Activated naive CD8-positive, alpha-beta T cell treated with anti-CD3 and anti-CD28 coated beads for 36 hours (primary cell): ENCODE results near the gene TMEM11. TPM values are rescaled to one million over a fixed set of nuclear protein-coding genes. Genes with fewer than 3 reads are reported as not detected.
A peak's percentile ranks its signal among the peaks of the same experiment; 100 is the strongest.
"Not testable (repeated sequence)": the region's sequence is repeated elsewhere in the genome, so short reads cannot be mapped to it uniquely, and the experiment has no call there.

Source experiments
- DNase-seq: peaks from one replicate; pipeline ENCODE4 v3.0.0; 2021
- H3K27ac Mint-ChIP-seq: one replicate; pipeline ENCODE4 v1.8.0; 2022; ENCODE audit warnings: mild to moderate bottlenecking, moderate library complexity, mixed read lengths
- H3K27me3 Mint-ChIP-seq: one replicate; pipeline ENCODE4 v1.8.0; 2022; ENCODE audit warnings: mild to moderate bottlenecking, mixed read lengths
- H3K36me3 Mint-ChIP-seq: one replicate; pipeline ENCODE4 v1.8.0; 2021; ENCODE audit warnings: mild to moderate bottlenecking, mixed read lengths
- H3K4me1 Mint-ChIP-seq: one replicate; pipeline ENCODE4 v1.8.0; 2021; ENCODE audit warnings: mixed read lengths
- H3K4me3 Mint-ChIP-seq: one replicate; pipeline ENCODE4 v1.8.0; 2022; ENCODE audit warnings: mild to moderate bottlenecking, moderate library complexity, mixed read lengths
- H3K9me3 Mint-ChIP-seq: one replicate; pipeline ENCODE4 v1.8.0; 2022; ENCODE audit warnings: mixed read lengths
- total RNA-seq, 2 experiments: library from RNA; stranded (reverse); gene quantifications; one replicate each; pipeline ENCODE4 v1.2.3, GENCODE V29; 2021

The TMEM11 gene
- total RNA-seq, 2 experiments from 2014 or later = 28.3 to 29.8 TPM

DNA sequence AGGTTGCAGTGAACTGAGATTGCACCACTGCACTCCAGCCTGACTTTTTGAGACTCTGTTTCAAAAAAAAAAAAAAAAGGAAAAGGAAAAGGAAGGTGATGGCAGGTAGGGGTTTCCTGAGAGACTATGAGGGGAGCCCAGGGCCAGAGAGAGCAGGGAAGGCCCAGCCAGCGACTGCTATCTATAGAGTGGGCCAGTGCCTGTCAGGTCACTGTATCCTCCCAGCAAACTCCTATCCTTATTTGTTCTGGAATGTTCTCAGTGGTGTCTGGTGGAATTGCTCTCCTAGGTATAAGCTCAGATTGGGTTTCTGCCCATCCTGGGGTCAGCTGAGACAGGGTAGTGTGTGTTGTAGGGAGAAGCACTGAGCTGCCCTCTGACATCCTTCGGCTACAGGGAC is 14.9 kb upstream of the TMEM11 start:
- Mint-ChIP-seq H3K4me1 (no peaks in the 10 kb centered on the region), H3K36me3 (peaks cover 4% of the 10 kb centered on the region), H3K9me3 (no peaks in the 10 kb centered on the region), H3K27ac (no peak overlapping the region), H3K4me3 (no peak overlapping the region), H3K27me3 (no peaks in the 10 kb centered on the region)
- no peak for DNase-seq

DNA sequence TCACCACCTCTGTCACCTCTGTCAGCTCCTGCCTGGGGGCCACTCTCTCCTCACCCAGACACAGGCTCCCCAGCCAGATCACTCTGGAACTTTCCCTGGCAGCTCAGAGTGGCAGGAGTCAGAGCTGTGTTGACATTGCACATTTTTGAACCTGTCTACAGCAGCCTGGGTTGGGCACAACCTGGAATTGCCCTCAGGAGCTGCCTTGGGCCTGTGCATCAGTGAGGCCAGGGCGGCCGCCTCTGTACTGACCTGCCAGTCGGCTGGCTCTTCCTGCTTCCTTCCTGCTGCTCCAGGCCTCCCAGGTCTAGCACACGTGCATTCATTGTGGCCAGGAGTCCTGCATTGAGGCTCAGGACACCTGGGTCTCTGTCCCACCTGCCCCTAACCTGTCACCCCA is 14.2 kb upstream of the TMEM11 start:
- H3K27ac Mint-ChIP-seq = no peak overlapping the region
- no peaks in the 10 kb centered on the region for H3K4me1 Mint-ChIP-seq
- no peaks in the 10 kb centered on the region for H3K9me3 Mint-ChIP-seq
- no peak overlapping the region for H3K4me3 Mint-ChIP-seq
- no peak for DNase-seq
- H3K27me3 Mint-ChIP-seq = no peaks in the 10 kb centered on the region
- peaks cover 4% of the 10 kb centered on the region for H3K36me3 Mint-ChIP-seq

DNA sequence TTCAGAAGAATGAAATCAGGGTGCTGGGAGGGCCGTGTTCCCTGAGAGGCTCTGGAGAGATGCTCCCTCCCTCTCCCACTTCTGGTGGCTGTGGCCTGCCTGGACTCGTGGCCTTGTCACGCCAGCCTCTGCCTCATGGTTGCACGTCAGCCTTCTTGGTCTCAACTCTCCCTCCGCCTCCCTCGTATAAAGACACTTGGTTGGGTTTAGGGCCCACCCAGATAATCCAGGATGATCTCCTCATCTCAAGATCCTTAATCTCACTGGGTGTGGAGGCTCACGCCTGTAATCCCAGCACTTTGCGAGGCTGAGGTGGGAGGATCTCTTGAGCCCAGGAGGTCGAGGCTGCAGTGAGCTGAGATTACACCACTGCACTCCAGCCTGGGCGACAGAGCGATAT is 13.3 kb upstream of the TMEM11 start:
- H3K27me3 Mint-ChIP-seq, H3K4me1 Mint-ChIP-seq, DNase-seq, H3K27ac Mint-ChIP-seq, H3K4me3 Mint-ChIP-seq, H3K36me3 Mint-ChIP-seq, H3K9me3 Mint-ChIP-seq: not testable (repeated sequence)

DNA sequence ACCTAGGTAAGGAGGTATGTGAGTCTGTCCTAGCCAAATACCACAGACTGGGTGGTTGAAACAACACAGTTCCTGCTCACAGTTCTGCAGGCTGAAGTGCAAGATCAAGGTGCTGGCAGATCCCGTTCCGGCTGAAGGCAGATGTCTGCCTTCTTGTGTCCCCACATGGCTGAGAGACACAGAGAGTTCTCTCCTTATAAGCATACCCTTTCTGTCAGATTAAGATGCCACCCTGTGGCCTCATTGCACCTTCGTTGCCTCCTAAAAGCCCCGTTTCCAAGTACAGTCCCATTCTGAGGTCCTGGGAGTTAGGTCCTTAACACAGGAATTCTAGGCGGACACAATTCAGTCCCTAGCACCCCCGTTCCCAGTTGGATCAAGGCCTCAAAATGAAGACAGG is 9.1 kb upstream of the TMEM11 start:
- Mint-ChIP-seq H3K27me3 (no peaks in the 10 kb centered on the region), H3K27ac (no peak overlapping the region), H3K4me3 (no peak overlapping the region), H3K4me1 (peaks cover 5% of the 10 kb centered on the region), H3K9me3 (no peaks in the 10 kb centered on the region), H3K36me3 (peaks cover 19% of the 10 kb centered on the region)
- no peak for DNase-seq

DNA sequence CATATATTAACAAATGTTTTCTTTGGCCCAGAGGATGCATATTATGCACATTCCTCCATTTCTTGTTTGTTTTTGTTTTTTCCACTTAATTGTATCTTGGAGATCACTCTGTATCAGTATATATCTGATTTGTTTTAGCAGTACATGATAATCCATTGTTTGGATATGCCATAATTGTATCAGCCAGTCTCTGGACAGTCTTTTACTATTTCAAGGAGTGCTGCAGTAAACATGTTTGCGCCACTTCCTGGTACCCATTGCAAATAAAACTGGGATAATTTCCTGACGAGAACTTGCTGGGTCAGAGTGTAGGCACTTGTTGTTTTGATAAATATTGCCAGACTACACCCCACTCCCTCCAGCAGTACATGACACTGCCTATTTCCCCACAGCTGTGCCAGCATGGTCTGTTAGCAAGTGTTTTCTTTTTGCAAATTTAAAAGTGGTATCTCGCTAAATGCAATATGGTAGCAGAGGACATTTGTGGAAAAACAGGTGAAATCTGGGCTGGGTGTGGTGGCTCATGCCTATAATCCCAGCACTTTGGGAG is 4.9 kb upstream of the TMEM11 start:
- no peak for DNase-seq
- Mint-ChIP-seq H3K9me3 (no peaks in the 10 kb centered on the region), H3K36me3 (peaks cover 41% of the 10 kb centered on the region), H3K4me1 (peaks cover 36% of the 10 kb centered on the region), H3K27ac (no peak overlapping the region), H3K27me3 (no peaks in the 10 kb centered on the region), H3K4me3 (no peak overlapping the region)

DNA sequence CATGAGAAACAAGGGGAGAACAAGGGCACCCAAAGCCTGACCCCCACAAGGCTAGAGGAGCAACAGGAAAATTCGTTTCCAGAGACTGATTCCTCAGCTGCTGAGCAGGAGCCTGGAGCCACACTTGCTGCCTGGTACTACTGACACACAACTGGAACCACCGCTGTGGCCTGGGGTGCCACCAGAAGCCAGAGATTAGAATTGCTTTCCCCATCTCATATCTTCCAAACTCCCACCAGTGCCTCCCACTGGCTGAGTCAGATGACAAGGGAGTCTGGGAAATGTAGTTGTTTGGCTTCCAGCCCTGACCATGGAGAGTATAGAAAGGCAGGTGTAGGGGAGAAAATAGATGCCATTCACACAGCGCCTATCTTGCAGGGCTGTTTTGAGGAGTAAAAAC is 4.1 kb upstream of the TMEM11 start:
- no peaks in the 10 kb centered on the region for H3K9me3 Mint-ChIP-seq
- H3K36me3 Mint-ChIP-seq = peaks cover 41% of the 10 kb centered on the region
- H3K4me1 Mint-ChIP-seq = peaks cover 36% of the 10 kb centered on the region
- DNase-seq = peak; percentile 41
- peak overlapping the region; percentile 54 for H3K27ac Mint-ChIP-seq
- no peak overlapping the region for H3K4me3 Mint-ChIP-seq
- no peaks in the 10 kb centered on the region for H3K27me3 Mint-ChIP-seq

DNA sequence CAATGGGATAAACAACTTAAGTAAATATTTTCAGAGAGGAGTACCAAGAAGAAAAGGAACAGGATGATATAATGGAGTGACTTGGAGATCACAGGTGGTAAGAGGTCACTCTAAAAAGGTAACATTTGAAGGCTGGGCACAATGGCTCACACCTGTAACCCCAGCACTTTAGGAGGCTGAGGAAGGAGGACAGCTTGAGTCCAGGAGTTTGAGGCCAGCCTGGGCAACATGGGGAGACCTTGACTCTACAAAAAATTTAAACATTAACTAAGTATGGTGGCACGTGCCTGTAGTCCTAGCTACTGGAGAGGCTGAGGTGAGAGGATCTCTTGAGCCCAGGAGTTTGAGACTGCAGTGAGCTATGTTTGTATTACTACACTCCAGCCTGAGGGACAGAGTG is 3.4 kb upstream of the TMEM11 start:
- no peak overlapping the region for H3K27ac Mint-ChIP-seq
- DNase-seq = no peak
- no peaks in the 10 kb centered on the region for H3K9me3 Mint-ChIP-seq
- H3K4me3 Mint-ChIP-seq = no peak overlapping the region
- H3K4me1 Mint-ChIP-seq = peaks cover 42% of the 10 kb centered on the region
- no peaks in the 10 kb centered on the region for H3K27me3 Mint-ChIP-seq
- H3K36me3 Mint-ChIP-seq = peaks cover 46% of the 10 kb centered on the region

DNA sequence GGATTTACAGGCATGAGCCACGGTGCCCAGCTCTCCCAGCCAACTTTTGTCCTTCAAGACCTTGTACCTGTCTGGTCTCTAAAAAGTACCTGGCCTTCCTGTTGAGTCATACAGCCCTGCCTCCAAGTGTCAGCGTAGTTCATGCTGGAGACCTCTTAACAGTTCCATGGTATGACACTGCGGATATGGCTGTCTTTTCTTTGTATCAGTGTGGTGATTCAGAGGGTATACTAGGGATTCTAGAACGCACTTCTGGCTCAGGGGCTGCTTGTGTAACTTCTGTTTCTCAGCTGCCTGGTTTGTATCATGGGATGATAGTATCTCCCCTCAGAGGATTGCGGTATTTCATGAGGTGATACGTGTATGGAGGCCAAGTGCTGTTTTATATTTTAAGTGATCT is 2.0 kb upstream of the TMEM11 start:
- H3K4me1 Mint-ChIP-seq = peaks cover 54% of the 10 kb centered on the region
- peak overlapping the region; percentile 89 for H3K27ac Mint-ChIP-seq
- H3K9me3 Mint-ChIP-seq = no peaks in the 10 kb centered on the region
- H3K27me3 Mint-ChIP-seq = no peaks in the 10 kb centered on the region
- peaks cover 39% of the 10 kb centered on the region for H3K36me3 Mint-ChIP-seq
- DNase-seq = no peak
- peak overlapping the region; percentile 89 for H3K4me3 Mint-ChIP-seq

DNA sequence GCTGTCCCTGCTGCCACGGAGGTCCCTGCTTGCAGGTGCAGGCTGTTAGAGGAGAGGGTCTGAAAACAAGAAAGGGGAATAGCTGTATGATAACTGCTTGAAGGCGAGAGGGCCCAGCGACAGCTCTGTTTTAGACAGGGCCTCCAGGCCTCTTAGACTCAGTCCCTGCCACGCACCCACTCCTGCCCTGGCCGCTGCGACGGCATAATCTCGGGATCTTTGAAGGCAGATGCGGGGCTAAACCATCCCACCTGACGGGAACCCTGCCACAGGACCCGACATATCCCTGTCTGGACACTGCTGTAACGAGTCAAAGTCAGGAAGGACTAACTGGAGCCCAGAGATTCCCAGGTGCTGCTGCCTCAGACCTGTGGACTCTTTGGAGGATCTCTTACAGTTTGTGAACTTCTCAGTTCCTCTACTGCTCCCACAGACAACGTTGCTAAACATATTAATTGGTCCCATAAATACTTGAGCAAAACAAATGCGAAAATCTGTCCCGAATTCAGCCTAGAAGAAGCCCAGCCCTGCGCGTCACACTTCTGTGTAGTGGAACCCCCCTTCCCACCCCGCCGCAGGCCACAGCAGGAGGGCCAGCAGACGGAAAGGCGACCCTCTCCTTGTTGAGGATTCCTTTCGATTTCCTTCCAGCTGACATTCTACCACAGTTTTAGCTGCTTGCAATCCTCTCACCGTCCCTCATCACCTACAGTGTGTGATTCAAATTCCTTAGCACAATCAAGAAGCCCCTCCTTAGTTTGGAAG is 998 bp upstream of the TMEM11 start:
- H3K4me1 Mint-ChIP-seq = peaks cover 62% of the 10 kb centered on the region
- H3K36me3 Mint-ChIP-seq = peaks cover 42% of the 10 kb centered on the region
- H3K27me3 Mint-ChIP-seq = no peaks in the 10 kb centered on the region
- no peaks in the 10 kb centered on the region for H3K9me3 Mint-ChIP-seq
- no peak for DNase-seq
- peak overlapping the region; percentile 89 for H3K27ac Mint-ChIP-seq
- H3K4me3 Mint-ChIP-seq = peak overlapping the region; percentile 89

DNA sequence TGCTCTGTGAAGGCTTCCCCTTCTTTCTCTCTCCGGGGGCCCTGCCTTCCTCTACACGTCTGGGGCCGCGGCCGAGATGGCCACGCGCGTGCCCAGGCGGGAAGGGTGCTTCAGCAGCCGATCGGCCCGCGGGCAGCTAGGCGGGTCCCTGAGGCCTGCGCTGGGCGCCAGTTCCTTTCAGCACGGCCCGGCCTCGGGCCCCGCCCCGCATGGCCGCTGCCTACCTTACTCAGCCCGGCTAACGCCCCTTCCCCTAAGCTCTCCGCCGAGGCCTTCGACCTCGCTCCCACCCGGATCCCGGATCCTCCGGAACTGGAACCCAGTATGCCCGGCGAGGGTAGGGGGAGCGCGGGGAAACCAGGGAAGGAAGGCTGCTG is 335 bp downstream of the TMEM11 start:
- H3K9me3 Mint-ChIP-seq = no peaks in the 10 kb centered on the region
- DNase-seq = peak; percentile 51
- H3K36me3 Mint-ChIP-seq = peaks cover 40% of the 10 kb centered on the region
- H3K4me3 Mint-ChIP-seq = peak overlapping the region; percentile 89
- H3K27ac Mint-ChIP-seq = peak overlapping the region; percentile 93
- peaks cover 62% of the 10 kb centered on the region for H3K4me1 Mint-ChIP-seq
- H3K27me3 Mint-ChIP-seq = no peaks in the 10 kb centered on the region

DNA sequence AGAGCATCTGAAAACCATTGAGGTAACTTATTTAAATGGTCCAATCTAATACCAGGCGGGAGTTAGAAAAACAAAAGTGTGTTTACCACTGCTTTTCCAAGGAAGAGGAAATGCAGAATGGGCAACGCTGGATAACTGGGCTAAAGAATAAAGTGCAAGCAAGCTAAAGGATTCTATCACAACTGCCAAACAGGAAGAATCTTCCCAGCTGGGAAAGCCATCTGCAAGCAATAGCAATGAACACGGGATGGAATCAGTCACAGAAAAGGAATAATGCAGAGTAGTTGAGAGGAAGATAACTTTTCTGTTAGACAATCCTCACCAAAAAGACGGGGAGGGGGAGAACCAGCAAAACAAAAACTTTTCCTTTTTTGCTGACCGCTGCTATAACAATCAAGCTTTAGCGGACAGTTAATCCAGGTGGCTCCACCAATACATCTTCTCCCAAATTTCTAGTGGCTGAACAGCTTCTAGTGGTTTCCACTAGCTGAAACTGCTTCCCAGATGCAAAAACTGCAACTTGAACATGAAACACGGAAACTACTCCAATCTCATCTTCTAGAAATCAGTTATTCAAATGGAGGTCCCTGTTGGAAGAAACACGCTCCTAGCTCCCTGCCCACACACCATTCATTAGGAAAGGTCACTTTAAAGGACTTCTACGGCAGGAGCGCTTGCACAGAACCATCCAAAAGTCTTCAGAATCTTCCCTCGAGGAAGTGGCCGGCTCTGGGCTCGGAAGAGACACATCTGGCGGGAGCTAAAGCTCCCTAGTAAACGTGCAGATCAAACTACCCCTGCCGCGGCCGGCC is 929 bp downstream of the TMEM11 start:
- peaks cover 60% of the 10 kb centered on the region for H3K4me1 Mint-ChIP-seq
- H3K27me3 Mint-ChIP-seq = no peaks in the 10 kb centered on the region
- H3K9me3 Mint-ChIP-seq = no peaks in the 10 kb centered on the region
- H3K27ac Mint-ChIP-seq = peak overlapping the region; percentile 93
- peaks cover 37% of the 10 kb centered on the region for H3K36me3 Mint-ChIP-seq
- DNase-seq = no peak
- H3K4me3 Mint-ChIP-seq = peak overlapping the region; percentile 89

DNA sequence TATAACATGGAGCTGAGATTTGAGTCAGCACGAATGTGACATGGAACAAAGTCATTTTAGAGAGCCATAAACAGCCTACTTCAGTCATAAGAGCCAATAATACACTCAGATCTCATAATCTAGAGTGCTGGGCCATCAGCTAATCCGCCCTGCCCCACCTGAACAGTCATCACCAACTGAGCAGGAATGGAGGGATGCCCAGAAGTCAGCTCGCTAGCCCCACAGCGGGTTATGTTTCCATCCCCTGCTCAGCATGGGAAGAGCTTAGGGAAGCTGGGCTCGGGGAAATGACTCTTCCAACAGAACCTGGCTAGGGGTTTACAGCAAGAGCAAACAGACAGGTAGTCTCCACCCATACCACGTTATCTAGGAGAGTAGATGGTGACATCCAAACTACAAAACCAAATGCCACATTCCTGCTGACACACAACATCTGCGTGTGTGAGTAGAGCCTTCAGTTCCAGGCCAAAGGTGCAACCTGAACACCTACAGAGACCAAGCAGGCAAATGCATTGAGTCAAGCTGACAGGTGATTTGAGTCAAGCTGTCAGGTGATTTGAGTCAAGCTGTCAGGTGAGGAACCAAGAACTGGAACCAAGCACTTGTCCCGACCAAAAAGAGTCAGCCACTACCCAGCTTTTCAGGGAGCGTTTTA is 2.0 kb downstream of the TMEM11 start:
- Mint-ChIP-seq H3K4me3 (peak overlapping the region; percentile 89), H3K27ac (no peak overlapping the region), H3K9me3 (no peaks in the 10 kb centered on the region), H3K27me3 (no peaks in the 10 kb centered on the region), H3K4me1 (peaks cover 49% of the 10 kb centered on the region), H3K36me3 (peaks cover 34% of the 10 kb centered on the region)
- no peak for DNase-seq

DNA sequence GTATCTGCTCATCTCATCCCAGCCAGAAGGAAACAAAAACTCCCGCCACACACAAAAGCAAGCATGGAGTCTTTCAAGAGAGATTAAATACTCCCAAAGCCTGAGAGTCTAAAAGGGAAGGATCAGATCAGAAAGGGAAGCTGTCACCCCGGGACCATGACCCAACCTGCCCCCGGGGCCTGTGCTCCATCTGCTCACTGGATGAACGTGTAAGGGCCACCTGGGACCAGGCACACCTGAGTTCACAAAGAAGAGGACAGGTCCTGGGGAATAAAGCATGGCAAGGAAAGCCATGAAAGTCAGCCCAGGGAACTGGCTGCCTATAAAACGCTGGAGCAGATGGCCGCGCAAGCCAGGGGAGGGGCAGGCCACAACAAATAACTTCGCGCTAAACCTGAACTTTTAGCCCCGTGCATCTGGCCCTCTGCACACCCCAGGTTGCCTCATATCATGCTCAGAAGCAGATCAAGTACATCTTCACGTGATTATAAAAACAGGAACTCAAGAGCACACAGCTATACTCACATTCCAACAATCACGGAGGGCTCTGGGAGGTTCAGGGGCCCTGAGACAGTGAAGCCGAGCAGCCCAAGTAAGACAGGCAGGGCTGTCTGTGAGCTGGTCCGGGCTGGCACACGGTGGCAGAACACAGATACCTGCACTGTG is 3.4 kb downstream of the TMEM11 start:
- no peaks in the 10 kb centered on the region for H3K27me3 Mint-ChIP-seq
- H3K9me3 Mint-ChIP-seq = no peaks in the 10 kb centered on the region
- DNase-seq = no peak
- no peak overlapping the region for H3K4me3 Mint-ChIP-seq
- peaks cover 44% of the 10 kb centered on the region for H3K4me1 Mint-ChIP-seq
- peaks cover 25% of the 10 kb centered on the region for H3K36me3 Mint-ChIP-seq
- H3K27ac Mint-ChIP-seq = no peak overlapping the region

DNA sequence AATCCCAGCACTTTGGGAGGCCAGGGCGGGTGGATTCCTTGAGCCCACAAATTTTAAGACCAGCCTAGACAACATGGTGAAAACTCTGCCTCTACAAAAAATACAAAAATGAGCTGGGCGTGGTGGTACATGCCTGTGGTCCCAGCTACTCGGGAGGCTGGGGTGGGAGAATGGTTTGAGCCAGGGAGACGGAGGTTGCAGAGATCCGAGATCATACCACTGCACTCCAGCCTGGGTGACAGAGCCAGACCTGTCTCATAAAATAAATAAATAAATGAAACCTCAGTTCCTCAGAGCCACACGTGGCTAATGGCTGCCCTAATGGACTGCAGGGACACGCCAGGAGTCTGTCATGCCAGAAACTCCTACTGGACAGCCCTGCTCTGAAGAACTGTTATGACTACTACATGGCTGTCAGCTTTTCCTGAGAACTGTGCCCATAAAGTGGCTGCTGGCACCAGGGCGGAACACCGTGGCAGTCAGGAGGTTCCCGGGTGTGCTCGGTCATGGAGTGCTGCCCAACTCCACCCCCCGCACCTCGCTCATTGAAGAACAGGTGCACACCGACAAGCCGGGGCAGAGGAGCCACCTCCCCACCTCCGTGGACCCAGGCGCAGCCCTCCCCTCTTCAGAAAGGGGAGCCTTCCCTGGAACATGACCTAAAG is 4.3 kb downstream of the TMEM11 start:
- Mint-ChIP-seq H3K9me3 (no peaks in the 10 kb centered on the region), H3K4me1 (peaks cover 38% of the 10 kb centered on the region), H3K36me3 (peaks cover 21% of the 10 kb centered on the region), H3K4me3 (no peak overlapping the region), H3K27me3 (no peaks in the 10 kb centered on the region), H3K27ac (no peak overlapping the region)
- no peak for DNase-seq
